GM19397 (cell line): ENCODE data around the gene GMCL2.

Experiments used
- ATAC-seq: cut with Tn5 transposase; IDR thresholded peaks from one replicate; pipeline ENCODE4 v1.9.1; 2021; ENCODE audit warnings: mild to moderate bottlenecking, moderate library complexity; ENCODE audit not compliant: unreplicated experiment

GMCL2 gene

DNA sequence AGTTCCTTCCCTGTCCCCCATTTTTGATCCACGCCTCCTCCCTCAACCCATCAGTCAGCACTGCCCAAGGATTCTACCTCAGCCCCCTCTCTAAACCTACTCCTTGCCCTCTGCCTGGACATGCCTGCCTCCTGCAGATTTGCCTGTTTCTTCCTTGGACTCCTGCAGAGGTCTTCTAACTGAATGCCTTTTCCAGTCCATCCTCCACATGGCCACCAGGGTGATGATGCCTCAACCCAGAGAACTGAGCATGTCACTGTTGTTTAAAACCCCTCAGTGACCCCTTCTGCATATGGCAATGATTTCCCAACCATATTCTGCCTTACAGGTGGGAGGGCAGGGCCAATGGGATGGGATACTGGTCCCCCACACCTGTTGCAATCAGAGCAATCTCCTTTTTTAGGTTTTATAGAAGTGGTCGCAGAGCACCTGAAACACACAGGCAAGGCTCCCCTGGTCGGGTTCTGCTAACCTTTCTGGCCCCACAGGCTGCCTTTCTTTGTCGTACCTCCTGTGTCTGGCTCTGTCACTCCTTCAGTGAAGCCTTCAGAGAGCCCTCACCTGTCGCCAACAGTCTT, 36.1 kb upstream of the GMCL2 start:
- no peak for ATAC-seq

DNA sequence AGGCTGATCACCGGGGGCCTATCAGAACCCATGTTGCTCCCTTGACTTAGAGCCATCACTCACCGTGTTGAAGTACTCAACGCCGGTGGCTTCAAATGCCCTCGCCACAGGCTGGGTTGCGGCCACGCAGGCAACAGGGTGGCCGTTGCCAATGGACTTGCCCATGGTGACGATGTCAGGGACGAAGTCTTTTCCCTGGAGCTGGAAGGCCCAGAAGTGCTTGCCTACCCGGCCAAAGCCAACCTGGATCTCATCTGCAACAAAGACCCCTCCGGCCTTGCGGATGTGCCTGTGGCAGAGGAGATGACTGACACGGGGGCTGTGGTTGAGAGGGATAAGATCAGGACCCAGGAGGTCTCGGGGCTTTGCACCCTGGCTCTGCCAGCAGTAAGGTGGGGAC, 35.1 kb upstream of the GMCL2 start:
- ATAC-seq, result no peak

DNA sequence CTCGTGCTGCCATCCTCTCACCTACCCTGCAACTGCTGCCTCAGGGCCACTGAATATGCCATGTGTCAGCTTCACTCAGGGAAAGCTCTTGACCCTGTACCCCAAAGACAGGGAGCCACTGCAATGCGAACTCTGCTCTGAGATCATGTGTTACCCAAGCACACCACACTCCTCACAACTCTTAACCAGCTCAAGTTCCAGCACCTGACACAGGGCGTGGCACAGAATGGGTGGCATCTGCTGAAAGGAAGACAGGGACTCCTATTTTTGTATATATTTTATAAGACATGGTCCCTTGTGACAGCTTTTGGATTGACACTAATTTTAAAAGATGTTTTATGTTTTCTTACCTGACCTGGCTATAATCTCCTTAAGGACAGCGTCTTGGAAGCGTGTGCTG, 34.7 kb upstream of the GMCL2 start:
- ATAC-seq, result no peak

DNA sequence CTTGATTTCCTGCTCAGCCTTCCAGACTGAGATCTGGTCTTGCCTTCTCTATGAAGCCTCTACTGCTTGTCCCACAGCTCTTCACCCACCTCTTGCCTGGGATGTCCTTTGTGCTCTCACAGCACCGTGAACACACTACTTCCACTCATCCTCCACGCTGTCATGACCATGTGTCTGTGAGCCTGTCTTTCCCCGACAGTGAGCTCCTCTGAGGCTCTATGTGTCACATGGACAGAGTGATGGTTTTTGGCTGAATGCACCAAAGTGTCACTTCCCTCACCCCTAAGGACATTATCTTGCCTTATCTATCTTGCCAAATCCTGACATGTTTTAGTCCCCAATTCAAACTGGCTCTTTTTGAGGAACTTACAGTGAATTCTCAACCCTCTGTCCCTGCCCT, 34.1 kb upstream of the GMCL2 start:
- ATAC-seq, result no peak

DNA sequence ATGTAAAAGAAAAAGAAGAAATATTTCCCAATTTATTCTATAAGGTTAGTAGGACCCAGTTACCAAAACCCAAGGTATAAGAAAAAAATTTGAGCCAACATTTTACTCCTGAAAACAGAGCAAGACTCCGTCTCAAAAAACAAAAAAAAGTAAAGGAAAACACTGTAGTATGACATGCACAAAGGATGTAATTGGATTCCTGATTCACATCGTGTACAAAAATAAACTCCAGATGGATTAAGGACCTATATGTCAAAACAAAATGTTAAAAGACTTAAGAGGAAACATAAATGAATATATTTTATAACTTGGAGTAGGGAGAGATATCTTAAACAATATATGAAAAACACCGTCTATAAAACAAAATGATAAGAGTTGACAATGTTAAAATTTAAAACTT, 31.7 kb upstream of the GMCL2 start:
- no peak for ATAC-seq

DNA sequence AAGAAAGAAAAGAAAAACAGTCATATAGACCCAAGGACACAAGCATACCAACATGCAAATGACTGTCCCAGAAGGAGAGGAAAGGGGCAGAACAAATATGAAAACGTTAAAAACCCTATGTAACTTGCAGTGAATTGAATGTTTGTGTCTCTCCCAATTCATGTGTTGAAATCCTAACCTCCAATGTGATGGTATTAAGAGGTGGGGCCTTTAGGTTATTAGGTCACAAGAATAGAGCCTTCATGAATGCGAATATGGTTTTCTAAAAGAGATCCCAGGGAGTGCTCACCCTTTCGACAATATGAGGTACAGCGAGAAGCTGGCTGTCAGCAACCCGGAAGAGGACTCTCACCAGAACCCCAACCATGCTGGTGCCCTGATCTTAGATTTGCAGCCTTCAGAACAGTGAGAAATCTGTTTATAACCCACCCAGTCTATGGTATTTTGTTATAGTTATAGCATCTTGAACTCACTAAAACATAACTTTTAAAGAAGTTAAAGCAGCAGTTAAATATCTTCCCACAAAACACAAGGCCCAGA, 31.1 kb upstream of the GMCL2 start:
- no peak for ATAC-seq

DNA sequence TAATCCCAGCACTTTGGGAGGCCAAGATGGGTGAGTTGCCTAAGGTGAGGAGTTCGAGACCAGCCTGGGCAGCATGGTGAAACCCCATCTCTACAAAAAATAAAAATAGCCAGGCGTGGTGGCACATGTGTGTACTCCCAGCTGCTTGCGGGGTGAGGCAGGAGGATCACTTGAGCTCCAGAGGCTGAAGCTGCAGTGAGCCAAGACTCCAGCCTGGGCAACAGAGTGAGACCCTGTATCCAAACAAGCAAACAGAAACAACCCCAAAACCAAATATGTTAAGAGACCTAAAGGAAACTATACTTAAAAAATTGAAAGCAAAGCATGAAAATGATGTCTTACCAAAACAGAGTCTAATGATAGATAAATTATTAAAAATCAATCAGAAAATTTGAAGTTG, 29.6 kb upstream of the GMCL2 start:
- no peak for ATAC-seq

DNA sequence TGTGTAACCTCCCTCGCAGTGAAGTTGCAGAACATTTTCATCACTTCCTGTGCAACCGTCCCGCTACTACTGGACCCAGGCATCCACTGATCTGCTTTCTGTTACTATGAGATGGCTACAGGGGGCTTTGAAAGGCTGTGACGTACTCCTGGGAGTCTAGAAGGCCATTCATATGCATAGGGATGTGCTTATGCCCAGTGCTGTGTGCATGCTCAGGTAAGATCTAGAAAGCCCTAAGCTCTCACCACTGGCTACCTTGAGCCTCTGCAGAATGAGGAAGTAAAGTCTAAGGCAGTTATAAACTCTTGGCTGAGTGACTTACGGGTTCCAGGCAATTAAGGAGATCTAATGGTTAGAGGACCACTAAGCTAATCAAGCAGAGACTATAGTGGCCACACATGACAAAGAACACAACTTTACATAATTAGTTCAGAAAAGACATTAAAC, 28.9 kb upstream of the GMCL2 start:
- ATAC-seq, result no peak

DNA sequence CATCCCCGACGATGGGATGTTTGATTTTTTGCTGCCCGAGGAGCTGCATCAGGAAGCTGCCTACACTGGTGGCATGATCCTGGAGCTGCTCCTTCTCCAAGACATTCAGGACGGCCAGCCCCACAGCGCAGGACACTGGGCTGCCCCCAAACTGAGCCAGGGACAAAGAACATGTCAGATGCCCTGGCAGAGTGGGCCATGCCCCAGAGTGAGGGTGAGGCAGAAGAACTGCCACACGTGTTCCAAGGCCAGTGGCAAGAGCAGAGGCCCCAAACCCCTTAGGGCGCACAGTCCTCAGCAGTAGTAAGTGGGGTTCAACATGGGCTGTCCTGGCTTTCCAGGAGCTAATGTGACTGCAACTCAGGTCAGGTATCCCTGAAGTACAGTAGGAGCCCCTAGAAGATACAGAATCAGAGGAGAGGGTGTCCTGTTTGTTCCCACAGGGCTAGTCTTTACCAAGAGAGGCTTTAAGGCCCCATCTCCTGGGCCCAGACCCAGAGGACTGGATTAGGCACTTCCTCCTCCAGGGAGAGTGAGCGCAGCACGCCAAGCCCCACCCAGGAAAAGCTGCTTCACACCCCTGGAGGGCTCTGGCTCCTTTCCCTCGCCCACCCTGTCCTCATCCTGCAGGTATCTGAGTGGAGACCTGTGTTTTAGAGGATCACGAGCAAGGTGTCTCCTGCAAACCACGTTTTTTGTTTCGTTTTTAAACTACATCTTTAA, 28.3 kb upstream of the GMCL2 start:
- ATAC-seq, result no peak

DNA sequence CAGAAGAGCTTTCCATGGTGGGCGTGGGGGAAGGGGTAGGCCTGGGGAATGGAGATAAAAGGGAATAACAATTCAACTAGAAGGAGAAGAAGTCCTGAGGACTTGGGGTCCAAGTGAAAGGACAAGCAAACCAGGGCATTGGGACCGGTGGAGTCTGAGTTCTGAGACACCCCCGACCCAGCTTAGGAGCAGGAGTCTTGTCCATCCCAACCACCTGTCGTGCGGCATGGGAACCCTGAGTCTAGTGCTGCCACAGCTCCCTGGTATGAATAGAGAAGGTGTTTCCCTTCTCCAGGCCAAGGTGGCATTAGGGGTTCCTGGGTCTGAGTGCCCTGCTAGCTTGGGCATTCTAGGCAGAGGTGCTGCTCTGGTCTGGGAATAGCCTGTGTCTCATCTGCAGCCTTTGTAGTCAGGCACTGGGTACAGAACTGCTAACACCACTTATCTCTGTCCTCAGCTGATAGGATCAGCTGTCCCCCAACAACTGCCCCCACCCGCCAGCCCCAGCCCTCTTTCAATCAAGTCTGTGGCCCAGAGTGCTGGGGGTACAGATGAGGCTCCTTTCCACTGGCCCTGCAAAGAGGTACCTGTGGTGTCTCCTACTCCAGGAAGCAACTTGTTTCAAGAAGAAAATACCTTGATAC, 27.1 kb upstream of the GMCL2 start:
- no peak for ATAC-seq

DNA sequence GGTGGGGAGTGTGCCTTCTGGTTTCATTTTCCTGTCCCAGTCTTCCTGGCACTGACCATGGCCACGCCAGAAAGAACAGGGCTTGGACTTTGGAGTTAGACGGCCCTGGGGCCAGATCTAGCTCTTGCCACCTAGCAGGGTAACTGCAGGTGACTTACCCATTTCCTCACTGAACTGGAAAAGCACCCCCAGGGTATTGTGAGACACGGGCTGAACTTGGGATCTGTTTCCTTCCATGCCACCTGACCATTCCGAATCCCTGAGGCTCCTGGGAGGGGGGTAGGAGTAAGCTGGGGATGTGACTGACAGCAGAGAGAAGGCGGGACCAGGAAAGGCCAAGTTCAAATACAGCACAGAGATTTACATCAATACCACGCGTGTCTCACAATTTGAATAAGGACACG, 26.6 kb upstream of the GMCL2 start:
- ATAC-seq, result no peak

DNA sequence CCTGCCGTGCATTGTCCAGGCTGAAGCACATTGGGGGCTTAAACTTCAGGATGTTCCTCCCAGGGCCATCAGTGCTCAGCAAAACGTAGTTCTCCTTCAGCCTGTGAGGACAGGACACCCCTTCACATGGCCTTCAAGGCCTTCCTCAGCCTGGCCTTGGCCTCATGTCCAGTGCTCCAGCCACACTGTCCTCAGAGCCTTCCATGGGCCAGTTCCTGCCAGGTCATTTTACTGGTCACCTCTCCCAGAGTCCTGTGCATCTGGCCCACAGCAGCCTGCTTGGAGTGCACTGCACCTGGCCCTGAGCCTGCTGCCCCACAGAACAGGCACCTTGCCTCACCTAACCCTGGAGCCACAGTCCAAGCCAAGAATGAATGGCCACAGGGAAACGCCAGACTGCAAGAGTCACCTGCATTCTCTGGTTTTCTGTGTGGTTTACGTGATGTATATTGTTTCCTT, 25.9 kb upstream of the GMCL2 start:
- ATAC-seq, result no peak

DNA sequence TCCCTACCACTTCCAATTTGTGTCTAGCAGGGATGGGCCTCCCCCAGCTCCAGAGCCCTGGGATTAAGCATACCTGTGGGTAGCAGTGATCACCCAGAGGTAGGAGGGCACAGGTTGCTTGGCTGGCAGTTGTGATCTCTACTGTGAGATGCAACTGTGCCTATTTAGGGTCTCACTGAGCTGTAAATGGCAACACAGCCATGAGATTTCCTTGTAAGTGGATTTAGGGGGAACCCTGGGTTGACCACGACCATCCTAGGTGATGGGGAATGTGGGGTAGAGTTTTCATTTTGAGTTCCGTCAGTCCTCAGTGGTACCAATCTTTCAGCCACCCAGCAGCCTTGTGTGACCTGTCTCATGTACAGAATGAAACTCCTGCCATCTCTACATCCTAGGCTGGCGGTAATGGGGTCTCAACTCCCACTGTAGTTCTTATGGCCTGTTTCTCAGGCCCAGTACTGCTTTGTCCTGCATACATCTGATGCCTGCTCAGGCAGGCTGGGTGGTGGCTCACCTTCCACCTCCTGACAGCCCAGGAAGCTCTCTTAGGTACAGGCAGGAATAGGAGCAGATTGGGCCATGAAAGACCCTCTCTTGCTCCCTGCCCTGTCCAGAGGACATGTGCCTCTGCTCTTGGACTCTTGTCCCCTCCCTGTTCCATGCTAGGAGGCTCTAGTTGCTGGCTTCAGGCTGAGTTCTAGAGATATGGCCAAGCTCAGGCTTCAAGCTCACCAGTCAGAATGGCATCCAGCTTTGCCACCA, 25.3 kb upstream of the GMCL2 start:
- ATAC-seq, result no peak

DNA sequence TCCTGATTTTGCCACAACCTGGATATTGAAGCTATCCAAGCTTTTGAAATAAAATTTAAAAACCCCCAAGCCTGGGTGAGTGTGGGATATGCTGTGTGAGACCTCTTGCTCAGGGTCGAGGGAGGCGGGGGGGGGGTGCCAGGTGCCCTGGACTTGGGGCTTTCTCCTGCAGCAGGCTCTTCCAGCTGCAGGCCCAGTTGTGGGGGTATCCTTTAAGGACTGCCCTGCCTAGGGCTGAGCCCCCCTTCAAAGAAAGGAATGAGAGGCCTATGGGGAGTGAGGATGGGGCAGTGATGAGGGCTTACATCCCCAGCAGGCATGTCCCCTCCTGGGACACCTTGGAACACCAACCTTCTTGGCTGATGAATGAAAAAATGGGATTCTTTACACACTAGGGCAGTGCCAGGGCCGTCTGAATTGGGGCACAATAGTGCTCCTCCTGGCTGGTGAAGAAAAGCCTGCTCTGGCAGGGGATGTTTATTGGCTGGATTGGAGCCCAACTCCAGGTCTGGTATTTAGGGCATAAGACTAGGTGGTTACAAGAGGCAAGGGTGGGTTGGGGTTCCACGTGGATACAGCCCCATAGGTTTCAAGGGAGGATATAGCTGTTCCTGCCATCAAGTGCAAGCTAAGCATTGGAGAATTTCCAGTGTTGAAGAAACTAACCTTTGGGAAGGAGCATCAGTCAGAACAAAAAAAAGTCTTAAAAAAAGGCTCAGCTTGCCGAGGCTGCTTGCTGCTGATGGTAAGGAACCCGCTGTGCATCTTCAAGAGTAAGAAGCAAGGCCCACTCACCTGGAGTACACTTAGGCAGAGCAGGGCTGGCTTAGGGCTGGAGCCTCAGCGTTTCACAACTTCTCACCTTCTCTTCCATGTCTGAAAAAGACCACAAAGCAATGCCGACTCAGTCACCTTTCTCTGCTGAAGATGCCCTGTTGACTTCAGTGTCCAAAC, 24.2 kb upstream of the GMCL2 start:
- no peak for ATAC-seq

DNA sequence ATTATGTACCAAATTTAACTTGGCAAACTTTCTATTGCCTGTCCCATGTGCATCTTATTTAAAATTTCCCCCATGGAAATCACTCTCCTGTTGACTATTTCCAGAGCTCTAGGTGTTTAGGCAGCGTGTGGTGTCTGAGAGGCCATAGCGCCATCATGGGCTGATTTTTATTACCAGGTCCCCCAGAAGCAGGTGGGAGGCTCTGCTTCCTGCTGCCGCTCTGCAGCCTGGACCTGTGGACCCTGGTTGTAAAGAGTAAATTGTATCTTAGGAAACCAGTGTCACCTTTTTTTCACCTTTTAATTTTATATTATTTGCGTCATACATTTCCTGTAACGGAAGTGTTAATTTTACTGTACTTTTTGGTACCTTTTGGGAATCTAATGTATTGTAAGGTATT, 23.5 kb upstream of the GMCL2 start:
- ATAC-seq, result no peak

DNA sequence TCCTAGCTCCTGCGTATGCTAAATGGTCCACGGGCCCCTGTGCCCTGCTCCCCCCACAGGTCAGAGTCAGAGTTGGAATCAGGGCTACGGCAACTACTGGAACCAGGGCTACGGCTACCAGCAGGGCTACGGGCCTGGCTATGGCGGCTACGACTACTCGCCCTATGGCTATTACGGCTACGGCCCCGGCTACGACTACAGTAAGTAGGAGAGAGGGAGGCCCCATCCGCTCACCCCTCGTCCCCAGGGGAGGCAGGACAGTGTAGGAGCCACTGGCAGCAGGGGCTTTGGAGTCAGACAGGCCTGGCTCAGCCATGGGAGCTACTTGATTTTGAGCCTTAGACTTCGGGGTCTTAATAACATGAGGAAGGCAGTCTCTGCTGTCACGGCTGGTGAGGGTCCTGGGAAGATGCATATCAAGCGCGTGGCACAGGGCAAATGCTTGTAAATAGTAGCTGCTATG, 22.9 kb upstream of the GMCL2 start:
- no peak for ATAC-seq

DNA sequence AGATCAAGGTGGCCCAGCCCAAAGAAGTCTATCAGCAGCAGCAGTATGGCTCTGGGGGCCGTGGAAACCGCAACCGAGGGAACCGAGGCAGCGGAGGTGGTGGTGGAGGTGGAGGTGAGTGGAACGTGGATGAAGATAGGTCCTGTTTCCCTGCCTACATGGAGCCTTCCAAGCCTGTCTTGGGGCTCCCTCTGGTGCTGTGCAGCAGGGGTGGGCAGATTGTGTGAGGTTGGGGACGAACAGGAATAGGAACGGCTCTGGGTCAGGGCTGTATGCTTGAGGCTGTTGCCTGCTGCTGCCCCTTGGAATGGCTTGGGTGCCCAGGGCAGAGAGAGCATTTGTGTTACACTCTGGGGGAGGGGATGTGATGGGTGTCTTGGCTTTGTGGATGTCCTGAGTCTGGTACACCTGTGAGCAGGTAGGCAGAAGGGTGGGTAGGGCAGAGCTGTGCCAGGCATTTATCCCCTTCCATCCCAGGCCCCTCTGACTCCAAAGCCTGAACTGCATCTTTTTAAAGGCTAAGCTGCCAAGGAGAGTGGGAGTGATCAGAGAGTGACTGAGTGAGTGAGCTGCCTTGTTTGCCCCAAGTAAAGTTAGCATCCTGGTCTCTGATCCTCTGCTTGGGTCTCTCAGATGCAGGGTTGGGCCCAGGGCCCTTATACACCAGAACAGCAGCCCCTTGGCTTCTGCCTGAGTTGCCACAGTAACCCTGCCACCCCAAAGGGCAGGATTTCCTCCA, 22.3 kb upstream of the GMCL2 start:
- ATAC-seq, result no peak

DNA sequence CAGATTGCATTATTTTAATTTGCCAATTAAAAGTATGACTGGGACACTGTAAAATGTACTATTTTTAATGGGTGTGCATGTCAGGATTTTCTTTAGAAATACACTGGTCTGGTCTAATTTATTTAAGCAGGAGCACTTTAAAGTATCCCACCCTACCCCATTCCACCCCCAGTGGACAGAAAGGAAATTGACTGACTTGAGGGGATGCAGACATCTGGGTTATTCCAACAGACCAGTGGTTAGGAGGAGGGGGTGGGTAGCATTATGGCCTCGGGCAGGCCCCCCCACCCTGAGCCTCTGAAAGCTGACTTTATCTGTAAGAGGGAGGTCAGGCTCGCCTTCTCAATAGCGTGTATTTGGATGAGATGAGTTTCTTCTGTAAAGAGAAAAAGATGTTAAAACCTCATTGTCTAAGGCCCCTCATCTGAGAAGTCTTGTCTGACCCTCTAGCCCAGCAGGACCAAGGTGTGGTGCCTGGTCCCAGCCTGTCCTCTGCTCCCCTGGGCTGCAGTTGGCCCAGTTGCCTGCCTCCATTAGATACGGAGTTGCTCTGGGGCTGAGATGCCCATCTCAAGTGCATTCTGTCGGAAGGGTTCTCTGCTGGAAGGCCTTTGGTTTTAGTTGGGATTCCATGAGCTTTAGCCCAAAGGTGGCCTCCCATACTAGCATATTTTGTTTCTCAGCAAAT, 21.5 kb upstream of the GMCL2 start:
- no peak for ATAC-seq

DNA sequence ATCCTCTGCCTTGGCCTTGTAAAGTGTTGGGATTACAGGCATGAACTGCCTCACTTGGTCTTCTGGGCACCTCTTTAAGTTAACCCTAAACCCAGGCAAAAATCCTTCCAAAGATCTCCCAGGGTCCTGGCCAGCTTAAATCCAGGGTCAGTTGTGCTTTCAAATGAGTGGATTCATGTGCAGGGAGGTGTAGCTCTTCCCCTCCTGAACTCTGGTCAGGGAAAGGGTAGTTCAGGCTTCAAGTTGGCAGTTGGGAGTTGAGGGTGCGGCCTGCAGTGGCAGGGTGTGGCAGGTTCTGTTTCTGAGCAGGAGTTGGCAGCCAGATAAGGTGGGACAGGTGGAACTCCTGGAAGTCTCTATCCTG, 20.7 kb upstream of the GMCL2 start:
- no peak for ATAC-seq
